ENCODE data around the gene CSAD. TPM values are rescaled to one million over a fixed set of nuclear protein-coding genes. Genes with fewer than 3 reads are reported as not detected.

CSAD gene
- polyA plus RNA-seq, 1 of the 3 experiments (the other 2 are of a cell fraction) = 32.2 TPM

- H3K4me2 ChIP-seq = no peak overlapping the region
- peaks cover 21% of the 10 kb centered on the region for H3F3A ChIP-seq (replicated peaks; ENCODE audit: insufficient read depth)
- no peak overlapping the region for H3K27ac ChIP-seq (ENCODE audit: low read depth in 2 of 2, low read length in 1 of 2)
- H3K4me3 ChIP-seq (ENCODE audit: low read depth in 2 of 2, low read length in 1 of 2) = no peak overlapping the region
- 95% methylated on average over 6 of the region's 11 CpGs for WGBS (ENCODE audit: low lambda C conversion rate)
- H3K4me1 ChIP-seq (ENCODE audit: control insufficient read depth in 1 of 2, insufficient read depth in 2 of 2, low read depth in 1 of 2, low read length in 1 of 2) = peaks cover 43 to 54% of the 10 kb centered on the region in 2 experiments
- no peaks in the 10 kb centered on the region for H3K27me3 ChIP-seq (ENCODE audit: insufficient read depth)
- POLR2A ChIA-PET = no interaction called here
- H3K9me3 ChIP-seq = no peaks in the 10 kb centered on the region
- no peaks in the 10 kb centered on the region for H4K20me1 ChIP-seq (ENCODE audit: insufficient read depth)
- CTCF ChIA-PET = interaction anchor here (0.9 kb wide), 2 partner anchors 40 to 93 kb away, joined by 3 to 4 read pairs; partner anchors contain the start of gene ESPL1
- H3K9ac ChIP-seq = no peak overlapping the region
- H3K9me2 ChIP-seq = no peaks in the 10 kb centered on the region
- no peak overlapping the region for H2AFZ ChIP-seq (ENCODE audit: low read depth)
- H3K79me2 ChIP-seq (ENCODE audit: insufficient read depth) = peaks cover 5% of the 10 kb centered on the region; the same call in 1 of the 2 replicates
- H3K36me3 ChIP-seq (replicated peaks in 1 of 2; ENCODE audit: control insufficient read depth in 1 of 2, insufficient read depth in 2 of 2, low read length in 1 of 2) = peaks cover 0 to 8% of the 10 kb centered on the region in 2 experiments
- TF ChIP-seq SIN3A (IDR thresholded peaks at IDR 0.05; ENCODE audit: borderline replicate concordance, low read depth, low read length) (no peak), ELF1 (IDR thresholded peaks at IDR 0.05) (no peak), FOSL2 (IDR thresholded peaks at IDR 0.05; ENCODE audit: borderline replicate concordance, low read depth) (no peak), GABPA (IDR thresholded peaks at IDR 0.05; ENCODE audit: low read depth) (no peak), CTCF (IDR thresholded peaks at IDR 0.05) (no peak), TAF1 (IDR thresholded peaks at IDR 0.05; ENCODE audit: borderline replicate concordance, low read depth, low read length) (no peak), NRF1 (IDR thresholded peaks at IDR 0.05; ENCODE audit: low read depth, low read length) (no peak), MAX (IDR thresholded peaks at IDR 0.05; ENCODE audit: low read depth) (no peak), SMC3 (IDR thresholded peaks at IDR 0.05; ENCODE audit: low read depth, low read length) (no peak), POLR2AphosphoS5 (IDR thresholded peaks at IDR 0.05; ENCODE audit: low read depth, low read length) (no peak)
- no peak for DNase-seq
These were observed 46.6 kb upstream of the CSAD start for GRCh38 chr12:53227341-53227740.

- no peak overlapping the region for H3K4me3 ChIP-seq (ENCODE audit: low read depth in 2 of 2, low read length in 1 of 2)
- H3K36me3 ChIP-seq (replicated peaks in 1 of 2; ENCODE audit: control insufficient read depth in 1 of 2, insufficient read depth in 2 of 2, low read length in 1 of 2) = peaks cover 0 to 8% of the 10 kb centered on the region in 2 experiments
- no peak overlapping the region for H3K4me2 ChIP-seq
- no peak overlapping the region for H2AFZ ChIP-seq (ENCODE audit: low read depth)
- ChIA-PET POLR2A (no interaction called here), CTCF (interaction anchor here (1.2 kb wide), 1 partner anchor 68 kb away, joined by 3 read pairs; no protein-coding TSS in a partner anchor)
- peaks cover 26% of the 10 kb centered on the region for H3F3A ChIP-seq (replicated peaks; ENCODE audit: insufficient read depth)
- H3K4me1 ChIP-seq (ENCODE audit: control insufficient read depth in 1 of 2, insufficient read depth in 2 of 2, low read depth in 1 of 2, low read length in 1 of 2) = peaks cover 48 to 59% of the 10 kb centered on the region in 2 experiments
- no peaks in the 10 kb centered on the region for H3K9me3 ChIP-seq
- H3K9me2 ChIP-seq = no peaks in the 10 kb centered on the region
- no peaks in the 10 kb centered on the region for H3K27me3 ChIP-seq (ENCODE audit: insufficient read depth)
- WGBS (ENCODE audit: low lambda C conversion rate) = 96% methylated on average over 4 of the region's 4 CpGs
- no peak overlapping the region for H3K27ac ChIP-seq (ENCODE audit: low read depth in 2 of 2, low read length in 1 of 2)
- no peak overlapping the region for H3K9ac ChIP-seq
- no peak for TF ChIP-seq USF1 (IDR thresholded peaks at IDR 0.05; ENCODE audit: borderline replicate concordance, low read depth)
- no peak for TF ChIP-seq TEAD4 (IDR thresholded peaks at IDR 0.05; ENCODE audit: borderline replicate concordance, insufficient read depth)
- no peak for TF ChIP-seq SIN3A (IDR thresholded peaks at IDR 0.05; ENCODE audit: borderline replicate concordance, low read depth, low read length)
- no peak for TF ChIP-seq MXI1 (IDR thresholded peaks at IDR 0.05; ENCODE audit: low read depth, low read length)
- TF ChIP-seq RAD21 (IDR thresholded peaks at IDR 0.05; ENCODE audit: low read length) = no peak
- no peak for TF ChIP-seq RXRA (IDR thresholded peaks at IDR 0.05; ENCODE audit: borderline replicate concordance, low read depth)
- TF ChIP-seq REST (IDR thresholded peaks at IDR 0.05; ENCODE audit: low read depth, low read length) = no peak
- no peak for TF ChIP-seq FOXM1 (IDR thresholded peaks at IDR 0.05; ENCODE audit: low read depth)
- no peak for TF ChIP-seq FOSL2 (IDR thresholded peaks at IDR 0.05; ENCODE audit: borderline replicate concordance, low read depth)
- no peak for TF ChIP-seq SMC3 (IDR thresholded peaks at IDR 0.05; ENCODE audit: low read depth, low read length)
- no peak for TF ChIP-seq POLR2AphosphoS5 (IDR thresholded peaks at IDR 0.05; ENCODE audit: low read depth, low read length)
- H4K20me1 ChIP-seq (ENCODE audit: insufficient read depth) = no peaks in the 10 kb centered on the region
- DNase-seq = no peak
- H3K79me2 ChIP-seq (ENCODE audit: insufficient read depth) = peaks cover 5% of the 10 kb centered on the region; the same call in 1 of the 2 replicates
These were observed 46.1 kb upstream of the CSAD start for GRCh38 chr12:53226815-53227214.
